NCI-H748 treated with DMSO at 0.1 percent for 48 hours (cell line): ENCODE measurements around the gene APAF1.

Source experiments
- DNase-seq: peaks from one replicate; lab custom pipeline; 2025; lab: John Stamatoyannopoulos, UW

The APAF1 gene

GRCh38 chr12:98671459-98671858, 26.4 kb downstream of the APAF1 start:
- DNase-seq = no peak

DNA sequence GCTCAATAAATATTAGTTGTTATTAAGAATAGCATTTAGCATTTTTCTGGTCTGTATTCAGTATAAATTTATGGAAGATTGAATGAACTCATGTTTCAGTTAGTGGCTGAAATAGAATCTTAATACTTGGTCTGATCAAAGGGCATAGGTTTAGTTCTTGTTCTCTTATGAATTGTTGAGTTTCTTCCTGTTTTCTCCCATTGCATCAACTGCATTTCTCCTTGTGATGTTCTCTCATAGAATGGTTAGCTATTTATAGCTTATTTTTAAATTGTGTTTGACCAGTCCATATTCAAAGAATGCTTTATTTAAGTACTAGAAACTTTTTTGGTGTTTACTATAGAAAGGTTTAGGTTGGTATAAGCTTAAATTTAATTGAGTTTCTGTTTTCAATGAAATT, 29.8 kb downstream of the APAF1 start:
- no peak for DNase-seq

DNA sequence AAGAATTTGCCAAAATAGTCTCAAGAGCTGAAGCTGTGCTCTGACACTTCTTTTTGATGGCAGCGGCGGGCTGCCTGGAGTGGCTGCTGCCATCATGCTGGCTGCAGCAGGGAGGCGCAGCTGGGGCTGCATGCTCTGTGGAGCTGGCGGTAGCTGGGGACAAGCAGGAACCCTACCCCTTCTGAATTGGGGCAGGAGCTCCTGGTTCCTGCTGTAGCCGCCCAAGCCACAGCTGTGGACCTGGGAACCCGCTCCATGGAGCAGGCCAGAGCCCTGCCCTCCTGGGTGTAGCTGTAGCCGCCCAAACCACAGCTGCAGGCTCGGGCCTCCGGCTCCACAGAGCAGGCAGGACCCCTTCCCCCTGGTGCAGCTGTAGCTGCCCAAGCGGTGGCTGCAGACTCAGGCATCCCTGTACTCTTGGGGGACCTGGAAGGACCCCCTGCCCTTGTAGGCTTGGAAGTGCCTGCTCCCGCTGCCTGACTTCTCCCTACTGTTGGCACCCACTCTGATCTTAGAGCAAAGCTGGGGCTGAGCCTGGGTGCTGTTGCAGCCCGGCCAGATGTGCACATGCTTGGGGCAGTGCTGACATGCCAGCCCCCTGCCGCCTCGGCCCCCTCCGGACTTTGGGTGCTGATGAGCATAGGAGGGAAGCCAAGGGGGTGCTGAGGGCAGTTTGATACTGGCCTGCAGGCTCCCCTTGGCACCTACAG, 33.3 kb downstream of the APAF1 start:
- no peak for DNase-seq

- DNase-seq = no peak
Measured at GRCh38 chr12:98678946-98679610, 34.0 kb downstream of the APAF1 start.

DNA sequence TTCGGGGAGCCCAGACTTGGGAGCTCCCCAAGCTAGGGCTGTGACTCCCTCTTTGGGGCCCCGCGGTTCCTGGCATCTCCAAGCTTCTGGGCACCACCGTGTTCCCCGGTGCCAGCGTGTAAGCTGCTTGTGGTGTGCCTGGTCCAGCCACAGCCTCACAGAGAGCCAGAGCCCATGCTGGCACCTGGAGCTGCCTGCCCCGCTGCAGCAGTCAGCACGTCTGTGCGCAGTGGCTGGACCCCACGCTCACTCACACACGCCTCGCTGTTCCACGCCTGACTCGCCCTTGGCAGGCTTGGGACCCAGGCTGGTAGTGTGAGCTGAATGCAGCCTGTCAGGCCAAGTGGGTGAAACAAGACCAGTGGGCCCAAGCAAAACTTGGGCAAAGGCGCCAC, 34.5 kb downstream of the APAF1 start:
- no peak for DNase-seq

GRCh38 chr12:98684199-98684598, 39.1 kb downstream of the APAF1 start:
- no peak for DNase-seq

DNA sequence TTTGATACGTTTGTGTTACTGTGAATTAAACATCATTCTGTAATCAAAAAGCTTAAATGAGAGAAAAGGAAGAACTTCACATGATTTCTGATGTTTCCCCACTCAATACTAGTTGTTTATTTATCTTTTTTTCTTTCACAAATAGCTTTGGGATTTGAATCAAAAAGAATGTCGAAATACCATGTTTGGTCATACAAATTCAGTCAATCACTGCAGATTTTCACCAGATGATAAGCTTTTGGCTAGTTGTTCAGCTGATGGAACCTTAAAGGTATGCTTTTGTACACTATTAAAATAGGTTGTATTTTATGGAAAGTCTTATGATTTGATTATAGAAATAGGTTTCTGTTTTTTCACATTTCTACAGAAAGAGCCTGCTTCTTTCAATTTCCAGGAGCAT, 41.5 kb downstream of the APAF1 start:
- DNase-seq = no peak

- DNase-seq = no peak
Measured at GRCh38 chr12:98691351-98691750, 46.3 kb downstream of the APAF1 start.

DNA sequence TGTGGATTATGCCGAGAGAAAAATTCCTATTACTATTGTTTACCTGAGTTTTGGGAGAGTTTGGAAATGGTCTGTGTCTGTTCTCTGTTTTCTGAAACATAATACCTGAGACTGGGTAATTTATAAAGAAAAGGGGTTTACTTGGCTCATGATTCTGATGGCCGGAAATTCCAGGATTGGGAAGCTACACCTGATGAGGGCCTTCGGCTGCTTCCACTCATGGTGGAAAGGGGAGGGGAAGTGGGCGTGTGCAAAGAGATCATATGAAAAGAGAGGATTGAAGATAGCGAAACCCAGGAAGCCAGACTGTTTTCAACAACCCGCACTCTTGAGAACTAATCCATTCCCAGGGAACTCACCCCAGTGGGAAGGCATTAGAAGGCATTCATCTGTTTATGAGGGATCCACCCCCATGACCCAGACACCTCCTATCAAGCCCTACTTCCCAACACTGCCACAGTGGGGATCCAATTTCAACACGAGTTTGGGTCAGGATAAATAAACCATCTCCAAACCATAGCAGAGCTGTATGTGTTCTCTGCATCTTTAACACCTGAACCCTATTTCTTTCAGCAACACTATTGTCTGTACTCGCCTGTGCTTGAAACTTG, 51.1 kb downstream of the APAF1 start:
- no peak for DNase-seq

DNA sequence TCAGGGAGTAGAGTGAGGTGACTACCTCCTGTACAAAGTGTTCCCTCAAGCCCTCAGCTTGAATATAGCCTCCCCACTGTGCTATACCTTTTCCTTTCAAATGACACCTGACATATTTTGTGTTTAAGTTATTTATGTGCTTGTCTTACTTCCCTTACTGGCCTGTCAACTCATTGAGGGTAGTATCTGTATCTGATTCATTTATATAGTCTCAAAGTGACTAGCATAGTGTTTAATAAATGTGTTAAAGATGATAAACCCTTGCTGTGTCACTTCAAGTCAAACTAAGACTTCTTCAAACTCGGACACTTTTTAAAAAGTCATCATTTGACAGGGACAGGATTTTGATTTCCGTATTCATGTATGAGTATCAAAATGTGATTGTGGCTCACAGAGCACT, 52.1 kb downstream of the APAF1 start:
- DNase-seq = no peak

DNA sequence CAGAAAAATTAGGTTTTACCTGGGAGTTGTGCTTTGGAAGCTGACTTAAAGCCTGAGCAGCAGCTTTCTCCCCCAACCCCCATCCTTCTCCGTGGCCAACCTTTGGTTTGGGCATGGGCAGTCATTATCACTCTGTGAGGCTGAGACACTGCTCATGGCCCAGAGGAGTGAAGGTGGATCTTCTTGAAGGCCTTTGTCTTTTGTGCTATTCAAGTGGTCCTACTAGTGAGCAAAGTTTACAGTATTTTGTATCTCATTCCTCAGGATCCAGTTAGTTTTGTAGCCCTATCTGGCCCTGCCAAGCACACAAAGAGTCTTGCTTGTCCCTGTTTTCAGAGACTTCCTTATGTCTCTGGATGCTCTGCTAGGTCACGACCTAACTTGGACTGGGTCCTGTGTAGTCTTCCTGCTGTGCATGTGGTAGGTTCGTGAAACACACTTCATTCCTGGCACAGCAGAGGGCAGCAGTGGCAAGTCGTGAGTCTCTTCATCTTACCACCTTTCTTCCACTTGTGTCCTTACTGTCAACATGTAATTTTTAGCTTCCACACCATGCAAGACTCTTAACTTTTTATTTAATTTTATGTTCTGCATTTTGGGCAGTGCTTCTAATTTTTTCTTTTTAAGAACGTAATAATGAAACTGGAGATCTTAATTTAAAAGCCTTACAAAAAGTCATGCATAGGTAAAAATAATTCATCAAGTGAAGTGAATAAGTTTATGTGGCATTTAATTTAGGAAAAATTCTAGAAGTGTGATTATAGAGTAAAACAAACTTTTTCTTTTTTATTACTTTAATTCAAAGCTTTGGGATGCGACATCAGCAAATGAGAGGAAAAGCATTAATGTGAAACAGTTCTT, 53.7 kb downstream of the APAF1 start:
- DNase-seq = peak; percentile 9

GRCh38 chr12:98699586-98699985, 54.5 kb downstream of the APAF1 start:
- no peak for DNase-seq

DNA sequence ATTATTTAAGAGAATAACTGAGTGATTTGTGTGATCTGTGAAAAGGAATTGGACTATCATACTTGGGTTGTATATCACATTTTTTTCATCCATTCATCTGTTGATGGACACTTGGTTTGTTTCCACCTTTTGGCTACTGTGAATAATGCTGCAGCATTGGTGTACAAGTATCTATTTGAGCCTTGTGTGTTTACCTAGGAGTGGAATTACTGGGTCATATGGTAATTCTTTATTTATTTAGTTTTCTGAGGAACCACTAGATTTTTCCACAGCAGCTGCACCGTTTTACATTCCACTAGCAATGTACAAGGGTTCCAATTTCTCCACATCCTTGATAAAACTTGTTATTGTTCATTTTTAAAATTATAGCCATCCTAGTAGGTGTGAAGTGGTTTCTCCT, 56.1 kb downstream of the APAF1 start:
- no peak for DNase-seq

DNA sequence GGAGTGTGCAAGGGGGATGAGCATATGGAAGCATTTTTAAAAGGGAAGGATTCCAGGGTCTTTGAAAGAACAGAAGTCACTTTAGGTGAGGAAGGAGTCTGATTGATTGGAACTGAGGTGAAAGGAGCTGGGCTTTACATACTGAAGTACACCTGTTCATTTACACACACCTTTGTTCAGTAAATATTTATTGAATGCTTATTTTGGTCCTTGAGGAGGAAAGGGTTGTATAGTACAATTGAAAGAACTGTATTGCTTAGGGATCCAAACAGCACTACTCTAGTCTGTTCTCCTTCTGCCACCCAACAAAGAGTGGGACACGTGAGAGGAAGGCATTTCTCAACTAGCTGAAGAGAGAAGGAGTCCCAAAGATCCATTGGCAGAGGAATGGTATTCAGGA, 63.9 kb downstream of the APAF1 start:
- DNase-seq = no peak

DNA sequence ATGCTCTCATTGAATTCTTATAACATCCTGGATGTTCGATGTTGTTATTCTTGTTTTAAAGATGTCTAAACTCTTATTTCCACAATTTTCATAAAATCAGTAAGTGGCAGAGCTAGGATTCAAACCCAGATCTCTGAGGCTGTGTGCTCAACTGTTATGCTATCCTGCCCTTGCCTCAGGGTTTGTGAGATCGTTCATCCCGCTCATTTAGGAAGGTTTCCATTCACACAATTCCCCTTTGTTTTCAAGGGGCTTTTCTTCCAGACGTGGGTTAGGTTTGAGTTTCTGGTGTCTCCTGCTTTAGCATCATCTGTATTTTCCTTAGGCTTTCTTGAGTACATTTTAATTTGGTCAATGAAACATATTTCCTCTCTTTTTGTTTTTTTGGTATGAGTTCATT, 69.3 kb downstream of the APAF1 start:
- no peak for DNase-seq

- no peak for DNase-seq
Measured at GRCh38 chr12:98719515-98720504, 74.7 kb downstream of the APAF1 start.

DNA sequence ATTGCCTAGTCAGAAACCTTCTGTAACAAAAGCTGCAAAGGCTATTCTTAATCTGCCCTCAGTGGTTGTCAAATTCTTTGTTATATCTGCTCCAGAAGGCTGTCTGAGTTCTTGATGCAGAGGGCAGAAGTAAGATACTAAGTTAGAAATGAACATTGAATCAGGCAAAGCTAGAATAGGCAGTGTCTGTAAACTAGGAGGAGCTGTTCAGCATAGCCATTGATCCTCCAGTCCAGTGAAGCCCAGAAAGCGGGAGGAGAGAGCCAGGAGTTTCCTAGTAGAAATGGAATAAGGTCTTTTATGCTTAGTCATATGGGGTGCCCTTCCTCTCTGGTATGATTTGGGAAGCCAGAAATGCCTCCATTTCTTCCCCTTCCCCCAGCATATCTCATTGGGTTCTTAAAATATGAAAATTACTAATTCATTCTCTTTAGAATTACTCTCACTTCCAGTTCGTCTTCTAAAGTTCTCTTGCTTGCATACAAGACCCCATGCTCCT, 76.2 kb downstream of the APAF1 start:
- no peak for DNase-seq

DNA sequence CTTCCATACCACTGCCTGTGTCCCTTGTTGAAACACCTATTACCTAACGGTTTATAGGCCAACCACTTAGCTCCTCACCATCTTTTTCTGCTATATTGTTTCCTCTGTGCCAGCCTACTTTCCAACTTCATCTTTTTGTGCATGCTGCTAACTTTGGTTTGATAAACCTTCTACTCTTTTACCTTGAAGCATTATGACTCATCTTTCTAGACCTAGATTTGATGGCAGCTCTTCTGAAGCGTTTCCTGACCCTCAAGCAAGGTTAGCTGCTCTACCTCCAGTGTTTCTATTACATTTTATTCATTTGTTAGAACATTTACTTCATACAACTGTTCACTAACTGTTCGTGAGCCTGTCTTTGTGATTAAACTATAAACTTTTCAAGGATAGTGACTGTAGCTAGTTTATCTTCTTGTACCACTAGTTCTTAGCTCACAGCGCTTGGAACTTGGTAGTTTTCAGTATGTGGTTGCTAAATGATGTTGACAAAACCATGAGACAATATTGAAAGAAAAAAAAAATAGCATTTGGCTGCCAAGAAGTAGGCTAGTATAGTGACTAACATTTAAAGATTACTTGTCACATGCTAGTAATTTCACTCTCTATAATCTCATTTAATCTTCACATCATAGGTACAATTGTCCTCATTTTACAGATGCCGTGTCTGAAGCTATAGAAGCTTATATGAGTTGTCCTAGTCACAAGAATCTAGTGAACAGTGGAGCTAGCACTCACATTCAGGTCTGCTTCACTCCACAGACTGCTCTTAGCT, 79.5 kb downstream of the APAF1 start:
- no peak for DNase-seq

- peak; percentile 38 for DNase-seq
Measured at GRCh38 chr12:98725476-98726247, 80.6 kb downstream of the APAF1 start.

- DNase-seq = no peak
Measured at GRCh38 chr12:98727196-98727595, 82.1 kb downstream of the APAF1 start.
